NK-92 treated with Interleukin-12 subunit alpha and Interleukin-12 subunit beta, amount 100 ng/mL, for 24 hours (cell line): ENCODE data around the gene GPRIN2.
"Not testable (repeated sequence)": the region's sequence is repeated elsewhere in the genome, so short reads cannot be mapped to it uniquely, and the experiment has no call there.

Source experiments
- DNase-seq: peaks from one replicate; lab custom pipeline; 2025; lab: John Stamatoyannopoulos, UW

Gene GPRIN2

DNA sequence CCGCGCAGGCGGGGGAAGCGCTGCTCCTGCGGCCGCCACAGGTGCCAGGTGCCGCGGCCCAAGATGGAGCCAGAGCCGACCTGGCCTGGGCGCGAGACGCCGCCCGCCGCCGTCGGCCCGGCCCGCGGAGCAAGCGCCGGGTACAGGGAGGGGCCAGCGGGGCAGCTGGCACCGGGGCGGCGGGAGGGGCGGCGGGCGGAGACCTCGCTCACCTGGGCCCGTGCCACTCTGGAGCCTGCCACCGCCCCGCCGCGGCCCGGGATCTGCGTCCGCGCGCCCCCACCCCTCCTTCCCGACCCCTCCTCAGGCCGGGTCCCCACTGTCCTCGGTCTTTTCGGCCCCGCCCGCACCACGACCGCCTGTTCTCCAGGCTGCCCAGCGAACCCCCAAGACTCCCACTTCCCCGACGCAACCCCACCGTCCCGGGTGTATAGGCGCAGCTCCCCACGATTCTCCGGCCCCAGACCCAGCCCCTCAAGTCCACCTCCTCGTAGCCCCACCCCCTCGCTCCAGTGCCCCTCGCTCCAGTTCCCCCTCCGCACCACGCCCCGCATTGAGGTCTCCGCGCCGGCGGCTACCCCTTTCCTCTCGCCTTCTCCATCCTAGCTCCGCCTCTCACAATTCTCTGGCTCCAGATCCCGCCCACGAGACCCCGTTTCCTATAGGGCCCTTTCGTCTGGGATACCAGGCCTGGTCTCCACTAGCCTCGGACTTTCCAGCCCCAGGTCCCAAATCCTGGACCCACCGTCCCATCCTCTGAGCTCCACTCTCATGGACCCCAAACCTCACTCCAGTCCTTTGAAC, at the start of gene GPRIN2:
Gene GPRIN2, minus strand, starts transcription at position 144 of the 804 bp plus-strand sequence. CDS start 5,922 bp downstream, outside the sequence.
- no peak for DNase-seq

DNA sequence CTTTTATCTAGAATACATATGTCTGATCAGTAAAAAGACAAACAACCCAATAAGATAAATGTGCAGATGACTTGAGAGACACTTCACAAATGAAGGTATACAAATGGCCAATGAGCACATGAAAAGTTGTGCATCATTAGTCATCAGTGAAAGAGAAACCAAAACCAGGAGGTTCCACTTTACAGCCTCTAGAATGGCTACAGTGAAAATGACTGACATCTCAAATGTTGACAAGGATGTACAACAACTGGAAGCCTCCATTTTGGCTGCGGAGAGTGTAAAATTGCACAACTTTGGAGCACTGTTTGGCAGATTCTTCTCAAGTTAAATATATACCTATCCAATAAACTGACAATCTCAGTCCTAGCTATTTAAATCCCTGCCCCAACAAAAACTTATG, 44.1 kb upstream of the GPRIN2 start:
- not testable (repeated sequence) for DNase-seq

DNA sequence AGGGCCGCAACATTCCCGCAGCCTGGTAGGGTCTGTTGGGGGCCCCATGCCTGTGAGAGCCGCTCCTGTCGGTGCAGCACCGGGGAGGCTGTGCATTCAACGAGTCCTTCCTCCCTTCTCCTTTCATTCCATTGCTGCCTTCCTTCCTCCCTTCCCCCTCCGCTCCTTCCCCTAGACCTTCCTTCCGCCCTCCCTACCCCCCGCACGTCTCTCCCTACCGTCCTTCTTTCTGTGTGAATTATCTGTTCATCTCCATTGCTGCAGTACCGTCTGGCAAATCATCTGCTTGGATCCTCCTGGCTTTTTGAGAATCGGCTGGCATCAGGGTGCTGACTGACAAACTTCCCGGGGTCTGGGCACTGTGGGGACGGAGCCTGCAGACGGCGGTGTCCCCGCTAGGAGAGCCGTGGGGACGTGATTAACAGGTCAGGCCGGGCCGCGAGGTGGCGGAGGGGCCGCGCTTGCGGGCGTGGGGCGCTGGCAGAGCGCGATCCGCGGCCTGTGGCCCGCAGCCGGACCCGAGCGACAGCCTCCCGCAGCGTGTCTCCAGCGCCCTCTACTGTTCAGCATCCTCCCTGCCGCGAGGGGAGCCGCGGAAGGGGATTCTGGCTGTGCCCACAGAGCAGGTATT, 41.3 kb upstream of the GPRIN2 start:
- DNase-seq = not testable (repeated sequence)

DNA sequence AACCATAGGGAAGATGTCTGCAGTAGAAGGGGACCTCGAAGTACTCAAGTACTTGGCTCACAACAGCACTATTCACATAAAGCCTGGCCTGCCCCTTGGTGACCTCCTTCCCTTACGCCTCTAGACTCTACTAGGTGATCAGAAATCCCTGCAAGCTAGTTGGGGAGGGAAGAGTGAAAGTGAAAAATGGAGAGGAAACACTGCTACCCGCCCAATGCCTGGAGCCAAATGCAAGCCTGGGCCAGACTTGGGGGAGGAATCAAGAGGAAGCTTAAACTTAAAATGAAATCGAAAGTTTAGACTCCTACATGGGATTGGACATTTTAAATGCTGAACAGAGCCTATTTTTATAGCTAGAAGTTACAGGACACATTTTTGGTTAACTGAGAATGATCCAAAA, 40.1 kb upstream of the GPRIN2 start:
- not testable (repeated sequence) for DNase-seq

DNA sequence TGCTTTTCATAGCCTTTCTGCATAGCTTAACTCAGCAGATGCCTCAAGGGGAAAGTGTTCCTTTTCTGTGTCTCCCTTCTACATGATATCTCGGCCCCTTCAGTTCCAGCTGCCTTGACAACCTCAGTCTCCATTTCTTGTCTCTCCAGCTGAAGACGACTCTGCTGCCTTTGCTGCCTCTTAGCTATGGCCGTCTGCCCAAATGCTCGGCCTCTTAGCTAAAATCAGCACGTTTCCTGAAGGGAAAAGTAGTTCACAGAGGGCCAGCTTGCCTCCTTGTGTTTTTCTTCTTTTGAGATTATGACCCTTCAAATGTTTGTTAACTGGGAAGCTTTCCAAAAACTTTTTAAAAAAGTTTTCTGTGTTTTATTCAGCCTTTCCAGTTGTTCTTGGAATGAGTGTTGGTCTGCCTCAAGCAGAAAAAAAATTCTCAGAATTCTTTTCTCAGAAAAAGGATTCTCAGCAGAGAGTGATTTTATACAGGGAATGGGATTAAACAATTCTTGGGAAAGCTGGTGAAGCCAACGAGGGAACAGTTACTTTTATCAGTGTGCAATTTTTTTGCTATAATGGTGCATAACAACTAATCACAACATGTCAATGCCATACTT, 38.1 kb upstream of the GPRIN2 start:
- DNase-seq = not testable (repeated sequence)

DNA sequence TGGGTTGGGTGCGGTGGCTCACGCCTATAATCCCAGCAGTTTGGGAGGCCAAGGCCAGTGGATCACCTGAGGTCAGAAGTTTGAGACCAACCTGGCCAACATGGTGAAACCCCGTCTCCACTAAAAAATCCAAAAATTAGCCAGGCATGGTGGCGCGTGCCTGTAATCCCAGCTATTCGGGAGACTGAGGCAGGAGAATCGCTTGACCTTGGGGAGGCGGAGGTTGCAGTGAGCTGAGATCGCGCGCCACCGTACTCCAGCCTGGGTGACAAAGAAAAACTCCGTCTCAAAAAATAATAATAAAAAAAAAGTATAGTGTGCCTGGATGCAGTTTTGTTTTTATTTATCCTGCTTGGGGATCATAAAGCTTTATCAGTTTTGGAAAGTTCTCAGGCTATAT, 36.8 kb upstream of the GPRIN2 start:
- DNase-seq = not testable (repeated sequence)

DNA sequence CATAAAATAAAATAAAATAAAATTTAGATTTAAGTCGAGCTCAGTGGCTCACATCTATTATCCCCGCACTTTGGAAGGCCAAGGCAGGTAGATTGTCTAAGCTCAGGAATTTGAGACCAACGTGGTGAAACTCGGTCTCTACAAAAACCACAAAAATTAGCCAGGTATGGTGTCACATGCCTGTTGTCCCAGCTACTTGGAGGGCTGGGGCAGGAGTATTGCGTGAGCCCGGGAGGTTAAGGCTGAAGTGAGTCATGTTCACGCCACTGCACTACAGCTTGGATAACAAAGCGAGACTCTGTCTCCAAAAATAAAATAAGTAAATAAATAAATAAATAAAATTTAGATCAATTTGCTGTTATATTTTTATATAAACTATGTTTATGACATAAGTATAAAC, 34.6 kb upstream of the GPRIN2 start:
- not testable (repeated sequence) for DNase-seq

DNA sequence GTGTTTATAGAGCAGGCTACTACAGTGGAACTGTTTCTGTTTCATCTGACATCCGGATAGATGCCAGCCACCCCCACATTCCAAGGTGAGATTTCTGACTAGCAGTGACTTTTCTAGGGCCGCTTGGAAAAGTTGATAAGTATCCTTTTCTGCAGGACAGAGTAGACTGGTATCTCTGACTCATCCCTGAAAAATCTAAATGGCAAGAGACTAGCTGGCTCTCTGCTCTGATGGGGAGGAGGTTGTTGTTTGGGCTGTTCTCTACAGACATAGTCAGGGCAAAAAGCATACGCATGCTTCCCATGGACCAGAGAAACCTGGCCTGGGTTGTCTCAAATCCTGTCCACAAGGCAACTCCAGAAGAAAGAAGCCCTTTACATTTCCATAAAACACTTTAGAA, 33.1 kb upstream of the GPRIN2 start:
- not testable (repeated sequence) for DNase-seq

DNA sequence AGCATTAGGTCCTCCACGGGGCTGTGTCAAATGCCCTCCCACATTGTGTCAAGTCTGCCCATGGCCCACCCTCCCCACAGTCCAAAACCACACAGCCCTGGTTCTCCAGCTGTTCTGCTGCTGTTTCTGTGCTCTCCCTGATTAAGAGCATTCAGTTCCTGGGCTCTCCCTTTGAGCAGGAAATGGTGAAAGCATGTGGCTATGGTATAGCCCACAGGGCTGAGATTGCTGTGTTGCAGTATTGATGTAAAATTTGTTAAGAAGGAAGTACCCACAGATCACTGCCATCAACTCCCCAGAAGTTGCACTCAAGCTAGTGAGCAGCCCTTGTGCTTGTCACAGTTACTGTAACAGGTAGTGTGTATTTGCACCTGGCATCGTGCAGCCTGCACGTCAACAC, 31.8 kb upstream of the GPRIN2 start:
- not testable (repeated sequence) for DNase-seq

DNA sequence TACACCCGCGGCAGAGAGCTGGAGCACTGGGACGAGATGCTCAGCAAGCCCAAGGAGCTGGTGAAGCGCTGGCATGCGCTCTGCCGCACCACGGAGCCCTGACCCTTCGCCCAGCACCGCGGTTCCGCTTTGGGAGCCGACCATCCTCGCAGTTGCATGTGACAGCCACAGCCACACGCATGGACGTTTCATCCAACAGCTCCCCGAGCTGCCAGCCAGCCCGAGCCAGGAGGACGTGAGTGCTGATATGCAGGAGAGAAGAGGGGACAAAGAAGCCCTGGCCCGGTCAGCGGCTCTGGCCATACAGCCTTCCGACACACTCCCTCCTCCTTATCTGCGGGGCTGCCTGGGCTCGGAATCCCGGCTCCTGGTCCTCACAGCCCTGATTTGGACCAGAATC, 31.1 kb upstream of the GPRIN2 start:
- DNase-seq = not testable (repeated sequence)

DNA sequence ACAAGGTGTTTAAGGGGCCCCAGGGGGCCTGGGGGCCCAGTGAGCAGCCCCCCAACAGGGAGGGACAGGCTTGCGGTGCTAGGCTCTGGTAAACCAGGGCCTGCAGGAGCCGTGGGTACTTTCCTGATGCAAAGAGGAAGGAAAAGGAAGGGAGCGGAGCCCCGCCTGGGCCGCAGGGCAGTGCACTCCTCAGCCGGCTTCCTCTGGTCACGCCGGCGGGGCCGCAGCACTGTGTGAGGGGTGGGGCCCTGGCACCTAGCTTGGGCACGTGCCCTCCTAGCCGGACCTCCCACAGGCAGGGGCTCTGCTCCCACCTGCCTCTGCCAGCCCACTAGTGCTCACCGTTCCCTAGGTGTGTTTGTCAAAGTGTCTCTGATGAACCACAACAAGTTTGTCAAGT, 28.8 kb upstream of the GPRIN2 start:
- DNase-seq = not testable (repeated sequence)

DNA sequence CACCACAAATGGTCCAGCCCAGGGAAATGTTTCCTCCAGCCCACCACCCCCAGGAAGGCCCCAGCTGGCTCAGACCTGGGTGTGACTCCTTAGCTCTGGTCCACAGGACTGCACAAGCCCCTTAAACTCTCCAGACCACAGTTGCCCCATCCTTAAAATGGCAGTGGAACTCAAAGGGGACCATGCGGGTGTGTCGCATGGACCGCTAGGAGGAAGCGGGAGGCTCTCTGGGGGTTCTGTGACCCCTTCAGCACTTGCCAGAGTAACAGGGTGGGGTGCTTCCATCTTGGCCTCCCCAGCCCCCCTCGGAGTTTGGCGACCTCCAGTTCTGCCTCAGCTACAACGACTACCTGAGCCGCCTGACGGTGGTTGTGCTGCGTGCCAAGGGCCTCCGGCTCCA, 27.7 kb upstream of the GPRIN2 start:
- DNase-seq = not testable (repeated sequence)

DNA sequence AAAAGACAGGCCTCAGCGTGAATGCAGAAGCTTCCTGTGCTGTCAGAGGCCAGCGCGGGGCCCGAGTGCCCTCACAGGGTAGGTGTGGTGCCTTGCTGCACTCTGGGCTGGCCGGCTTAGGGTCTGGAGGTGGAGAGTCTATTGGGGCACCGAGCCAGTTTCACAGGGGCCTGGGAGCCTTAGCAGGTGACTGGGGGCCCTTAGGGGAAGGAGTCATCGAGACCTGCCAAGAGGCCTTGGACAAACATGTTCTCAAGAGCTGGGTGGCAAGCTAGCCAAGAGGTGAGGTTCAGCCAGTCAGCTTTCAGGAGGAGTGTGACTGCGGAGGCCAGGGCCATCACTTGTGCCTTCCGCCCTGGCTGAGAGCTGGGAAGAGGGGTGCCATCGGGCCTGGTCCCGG, 26.1 kb upstream of the GPRIN2 start:
- DNase-seq = not testable (repeated sequence)

DNA sequence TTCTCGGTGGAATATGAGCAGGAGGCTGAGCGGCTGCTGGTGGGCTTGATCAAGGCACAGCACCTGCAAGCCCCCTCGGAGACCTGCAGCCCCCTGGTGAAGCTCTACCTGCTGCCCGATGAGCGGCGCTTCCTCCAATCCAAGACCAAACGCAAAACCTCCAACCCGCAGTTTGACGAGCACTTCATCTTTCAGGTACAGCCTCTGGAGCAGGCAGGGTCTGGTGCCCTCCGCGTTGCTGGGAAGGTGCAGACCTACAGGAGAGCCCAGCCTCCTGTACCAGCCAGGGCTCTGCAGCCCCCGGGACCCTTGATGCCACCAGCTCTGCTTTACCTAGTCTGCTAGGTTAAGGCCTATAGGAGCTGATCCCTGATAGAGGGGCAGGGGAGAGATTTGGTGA, 25.5 kb upstream of the GPRIN2 start:
- not testable (repeated sequence) for DNase-seq

DNA sequence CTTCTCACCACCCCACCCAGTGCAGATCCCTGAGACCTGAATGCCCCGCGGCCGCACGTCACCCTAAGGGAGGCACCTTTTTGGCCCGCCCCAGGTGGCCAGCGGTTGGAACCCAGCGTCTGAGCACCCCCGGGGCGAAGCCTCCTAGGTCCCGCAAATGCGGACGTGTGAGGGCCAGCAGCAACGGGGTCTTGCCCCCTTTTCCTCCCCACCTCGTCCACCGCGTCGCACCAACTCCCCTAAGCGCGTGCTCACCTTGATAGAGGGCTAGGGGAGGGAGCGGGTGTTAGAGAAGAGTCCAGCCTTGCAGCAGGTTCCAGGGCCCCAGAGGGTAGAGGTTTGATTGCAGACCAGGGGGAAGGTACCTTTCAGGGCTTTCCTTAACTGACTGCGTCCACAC, 22.9 kb upstream of the GPRIN2 start:
- DNase-seq = not testable (repeated sequence)

DNA sequence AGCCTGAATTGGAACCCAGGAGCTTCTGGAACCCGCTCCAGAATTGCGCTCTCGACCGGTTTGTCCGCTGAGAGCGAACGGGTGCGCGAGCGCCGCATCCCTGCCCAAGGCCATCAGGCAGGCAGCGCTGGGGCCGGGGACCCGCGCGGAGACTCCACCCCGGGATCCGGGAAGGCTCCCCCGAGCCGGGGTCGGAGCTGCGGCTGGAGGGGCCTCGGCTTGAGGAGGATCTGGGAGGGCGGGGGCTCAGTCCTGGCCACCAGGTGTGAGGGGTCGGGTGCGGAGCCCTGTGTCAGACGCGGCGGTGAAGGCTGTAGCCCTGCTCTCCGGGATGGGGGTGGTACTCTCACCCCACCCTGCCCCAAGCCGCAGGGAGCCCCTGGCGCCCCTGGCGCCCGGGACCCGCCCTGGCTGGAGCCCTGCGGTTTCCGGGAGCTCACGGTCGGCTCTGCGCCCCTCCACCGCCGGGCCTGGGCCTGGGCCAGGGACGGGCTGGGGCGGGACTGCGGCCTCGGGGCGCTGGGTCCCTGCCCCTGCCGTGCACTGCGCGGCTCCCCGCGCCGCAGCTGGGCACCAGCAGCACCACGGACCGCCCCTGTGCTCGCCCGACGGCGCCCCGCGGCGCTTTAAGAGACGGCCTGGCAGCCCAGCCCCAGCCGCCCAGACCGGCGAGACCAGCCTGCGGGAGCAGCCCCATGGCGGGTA, 22.2 kb upstream of the GPRIN2 start, which contains the start of gene SYT15:
Gene SYT15, plus strand, starts transcription at position 655 of the 705 bp plus-strand sequence. Its CDS starts 41 bp downstream, at position 696.
- DNase-seq = not testable (repeated sequence)

DNA sequence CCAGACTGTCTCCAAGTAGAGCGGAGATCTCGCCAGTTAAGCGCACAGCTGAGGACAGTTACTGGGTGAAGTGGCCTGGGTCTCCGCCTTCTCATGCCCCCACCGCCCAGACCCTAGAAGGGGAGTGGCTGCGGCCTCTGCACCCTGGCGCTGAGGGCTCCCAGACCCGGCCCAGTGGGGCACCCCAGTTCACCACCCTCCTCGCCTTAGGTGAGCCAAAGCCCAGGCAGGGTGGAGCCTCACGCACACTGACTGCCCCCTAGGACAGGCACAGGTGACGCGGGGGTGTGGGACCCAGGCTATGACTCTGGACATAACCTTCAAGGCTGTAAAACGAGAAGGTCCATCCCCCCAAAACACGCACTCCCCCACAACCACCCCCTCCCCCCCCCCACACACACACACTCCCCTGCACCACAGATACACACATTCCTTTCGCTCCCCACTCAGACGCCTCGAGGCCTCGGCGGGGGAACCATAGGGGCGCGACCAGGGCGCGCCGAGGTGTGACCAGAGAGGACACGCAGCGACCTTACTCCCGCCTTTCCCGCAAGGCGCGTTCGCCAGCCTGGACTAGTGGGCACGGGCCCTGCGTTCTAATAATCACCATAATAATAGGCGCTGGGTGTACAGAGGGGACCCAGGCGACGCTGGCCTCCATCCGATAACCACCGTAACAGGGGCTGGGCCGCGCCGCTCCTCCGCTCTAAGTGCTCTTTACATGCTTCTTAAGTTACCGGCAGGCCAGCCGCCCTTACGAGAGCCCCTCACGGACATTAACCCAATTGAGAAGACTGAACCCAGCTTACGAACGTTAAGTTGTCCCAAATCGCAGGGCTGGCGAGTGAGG, 21.4 kb upstream of the GPRIN2 start:
- DNase-seq = not testable (repeated sequence)

DNA sequence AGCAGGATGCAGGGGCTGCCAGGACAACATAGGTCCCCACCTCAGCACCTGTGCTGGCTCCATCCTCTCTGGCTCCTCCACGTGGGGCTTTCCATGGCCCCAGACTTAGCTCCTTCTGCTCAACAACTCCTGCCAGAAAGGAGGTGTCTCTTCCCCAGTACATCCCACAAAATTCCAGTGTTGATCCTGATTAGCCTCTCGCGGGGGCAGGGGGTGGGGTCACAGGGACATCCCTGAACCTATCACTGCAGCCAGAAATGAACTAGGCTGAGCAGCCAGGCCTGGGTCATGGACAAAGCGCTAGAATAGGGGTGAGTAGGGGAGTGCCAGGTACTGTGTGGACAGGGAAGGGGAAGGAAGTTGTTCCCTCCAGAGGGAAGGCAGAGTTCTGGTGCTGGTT, 17.4 kb upstream of the GPRIN2 start:
- not testable (repeated sequence) for DNase-seq

DNA sequence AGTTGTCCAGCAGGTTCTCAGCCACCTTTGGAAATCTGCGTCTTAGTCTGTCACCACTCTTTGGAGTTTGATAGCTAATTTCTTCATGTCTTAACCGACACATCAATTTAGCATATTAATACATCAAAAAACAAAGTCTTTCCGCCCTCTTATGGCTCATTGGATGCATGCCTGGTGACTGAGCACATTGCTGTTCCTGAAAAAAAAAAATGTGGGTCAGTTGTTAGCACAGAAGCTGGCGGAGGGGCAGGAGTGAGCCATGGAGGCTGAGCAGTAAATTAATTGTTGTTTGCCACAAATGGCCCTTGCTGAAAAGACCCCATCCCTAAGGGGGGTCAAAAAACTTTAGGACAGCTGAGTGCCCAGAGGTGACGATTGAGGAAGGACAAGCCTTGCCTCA, 16.9 kb upstream of the GPRIN2 start:
- not testable (repeated sequence) for DNase-seq

DNA sequence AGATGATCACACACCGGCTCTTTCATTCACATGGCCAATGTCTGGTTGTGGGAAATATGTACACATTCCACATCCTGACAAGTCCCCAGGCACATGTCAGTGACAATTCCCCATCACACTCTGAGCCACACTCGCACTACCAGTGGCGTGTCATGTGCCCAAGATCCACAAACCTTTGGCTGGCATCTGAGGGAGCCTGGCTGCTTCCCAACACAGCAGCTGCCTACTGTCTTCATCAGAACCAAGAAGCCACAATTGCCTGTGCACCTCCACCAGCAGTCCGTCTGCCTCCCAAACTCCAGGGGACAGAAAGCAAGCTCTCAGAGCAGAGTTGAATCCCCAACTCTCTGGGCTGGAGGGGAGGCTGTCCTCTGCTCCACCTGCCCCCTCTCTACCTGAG, 16.3 kb upstream of the GPRIN2 start:
- not testable (repeated sequence) for DNase-seq

DNA sequence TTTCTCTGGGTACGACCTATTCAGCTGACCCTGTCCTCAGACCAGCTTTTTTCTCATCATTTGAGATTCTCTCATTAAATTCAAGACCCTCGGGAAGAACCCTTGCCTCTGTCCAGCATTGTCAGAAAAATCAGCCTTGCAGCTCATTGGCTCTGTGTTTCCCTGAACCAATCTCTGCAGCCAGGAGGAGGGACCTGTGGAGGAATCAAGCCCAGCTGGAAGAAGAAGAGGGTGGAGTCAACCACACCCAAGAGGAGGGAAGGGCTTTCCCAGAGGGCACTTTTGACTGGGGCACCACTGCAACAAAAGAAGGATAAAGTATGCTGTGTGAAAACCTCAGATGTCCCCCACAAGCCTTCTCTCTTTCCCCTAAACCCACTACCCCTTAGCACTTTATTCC, 14.2 kb upstream of the GPRIN2 start:
- DNase-seq = not testable (repeated sequence)
